K562 treated with DMSO at 1 percent for 48 hours (cell line): ENCODE data around the gene ABI3BP. TPM values are rescaled to one million over a fixed set of nuclear protein-coding genes. Genes with fewer than 3 reads are reported as not detected.

ENCODE experiments used
- total RNA-seq: library from RNA; unstranded; fragments of 300-600 nt; gene quantifications from 2 replicates; pipeline ENCODE4 v1.2.3, GENCODE V29; 2022; ENCODE audit warnings: low replicate concordance; ENCODE audit errors: extremely low read depth

The ABI3BP gene
- total RNA-seq: not detected in 2 replicates

DNA sequence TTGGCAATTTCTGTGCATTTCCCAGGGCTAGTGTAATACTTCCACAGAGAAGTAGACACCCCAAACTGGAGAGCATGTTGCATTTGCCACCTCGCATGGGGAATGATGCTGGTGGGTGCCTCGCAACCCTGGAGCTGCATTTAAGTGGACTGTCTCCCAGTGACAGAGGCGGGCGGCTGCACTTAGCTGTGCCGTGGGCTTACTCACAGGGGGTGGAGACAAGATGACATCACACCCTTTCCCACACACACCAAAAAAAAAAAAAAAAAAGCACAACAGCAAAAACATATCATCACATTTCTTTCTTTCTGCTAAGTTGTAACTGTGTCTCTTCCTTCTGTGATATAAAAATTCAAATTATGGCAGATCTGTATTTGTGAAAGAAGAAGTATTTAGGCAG is at the start of gene ABI3BP:
Gene ABI3BP (minus strand): TSS at position 113 of the 400 bp plus-strand sequence. CDS start 37 bp downstream, at position 76.

GRCh38 chr3:100708989-100709841 is 284.0 kb downstream of the ABI3BP start, which contains the start of gene TFG:
TSS of gene TFG (plus strand) at chr3:100709494. CDS start at chr3:100713686, 4,192 bp downstream.

